ENCODE results near the gene MRPL32.

MRPL32 gene

DNA sequence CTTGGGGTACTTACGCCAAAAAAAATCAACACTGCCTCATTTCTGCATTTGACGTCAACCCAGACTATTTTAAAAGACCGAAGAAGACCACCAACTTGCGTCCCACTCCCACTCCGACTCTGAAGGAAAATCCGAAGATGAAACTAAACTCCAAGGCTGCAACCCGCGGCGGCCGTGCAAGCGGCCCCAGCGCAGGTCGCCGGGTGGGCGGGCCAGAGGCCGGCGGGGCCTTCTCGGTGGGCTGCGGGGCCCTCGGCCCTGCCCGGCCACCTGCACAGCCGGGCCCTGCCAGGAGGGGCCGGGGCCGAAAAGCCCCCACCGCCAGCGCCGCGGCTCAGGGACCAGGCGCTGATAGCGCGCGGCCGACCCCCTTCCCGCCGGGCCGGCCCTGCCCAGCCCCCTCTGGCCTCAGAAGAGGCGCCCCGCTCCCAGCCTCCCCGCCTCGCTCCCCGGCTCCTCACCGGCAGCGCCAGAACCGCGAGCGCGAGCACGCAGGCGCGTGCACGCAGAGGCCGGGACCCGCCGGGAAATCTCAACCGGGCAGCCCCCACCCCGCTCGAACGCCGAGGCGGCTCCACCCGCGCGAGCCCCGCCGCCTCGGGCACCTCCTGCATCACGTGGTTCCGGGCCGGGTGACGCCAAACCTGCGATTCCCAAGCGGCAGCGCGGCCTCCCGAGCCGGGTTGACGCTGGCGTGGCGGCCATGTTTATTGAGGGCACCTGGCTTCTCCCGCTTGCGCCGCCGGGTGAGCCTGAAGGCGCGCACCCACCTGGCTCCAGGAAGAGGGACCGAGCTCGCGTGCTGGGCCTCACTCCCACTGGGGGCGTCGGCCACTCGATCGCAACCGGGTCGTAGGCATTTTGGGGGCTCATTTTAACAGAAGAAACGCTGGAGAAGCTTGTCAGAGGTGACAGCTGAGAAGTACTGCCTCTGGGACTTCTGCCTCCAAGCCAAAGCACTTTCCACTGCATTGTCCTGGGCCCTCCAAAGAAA lies 20.4 kb upstream of the MRPL32 start, which contains the start of gene C7orf25:
Gene C7orf25, minus strand, starts transcription at position 617 of the 994 bp plus-strand sequence. CDS start 1,170 bp downstream, outside the sequence.
- TF ChIP-seq ZC3H10 (CRISPR knock-in tag; IDR thresholded peaks at IDR 0.05) (no peak), ZNF70 (CRISPR knock-in tag; IDR thresholded peaks at IDR 0.05) (no peak; the same call in 1 of the 2 replicates), ZFP30 (CRISPR knock-in tag; IDR thresholded peaks at IDR 0.05) (no peak), ZNF8 (CRISPR knock-in tag; IDR thresholded peaks at IDR 0.05) (no peak), SNAI2 (CRISPR knock-in tag; IDR thresholded peaks at IDR 0.05) (no peak), ESRRG (CRISPR knock-in tag; IDR thresholded peaks at IDR 0.05) (no peak), BACH2 (CRISPR knock-in tag; IDR thresholded peaks at IDR 0.05; ENCODE audit: borderline replicate concordance) (no peak), ARNTL (CRISPR knock-in tag; IDR thresholded peaks at IDR 0.05; ENCODE audit: borderline replicate concordance, low read depth) (no peak), ZNF565 (CRISPR knock-in tag; conservative IDR thresholded peaks at IDR 0.05; ENCODE audit: low read depth) (no peak), TOX (CRISPR knock-in tag; IDR thresholded peaks at IDR 0.05; ENCODE audit: borderline replicate concordance) (no peak), ZFP3 (CRISPR knock-in tag; IDR thresholded peaks at IDR 0.05) (peak; percentile 95), CSDC2 (CRISPR knock-in tag; IDR thresholded peaks at IDR 0.05) (no peak), OSR1 (CRISPR knock-in tag; IDR thresholded peaks at IDR 0.05) (no peak), ISL1 (CRISPR knock-in tag; IDR thresholded peaks at IDR 0.05) (no peak), GLIS3 (CRISPR knock-in tag; IDR thresholded peaks at IDR 0.05) (0 out of 2 replicates have a peak, but pooled peaks have one; percentile 12), TCF4 (CRISPR knock-in tag; IDR thresholded peaks at IDR 0.05; ENCODE audit: borderline replicate concordance) (no peak), PPARA (CRISPR knock-in tag; IDR thresholded peaks at IDR 0.05; ENCODE audit: borderline replicate concordance) (no peak), RARB (CRISPR knock-in tag; IDR thresholded peaks at IDR 0.05) (no peak)
- TF ChIP-seq, protein P1, sequence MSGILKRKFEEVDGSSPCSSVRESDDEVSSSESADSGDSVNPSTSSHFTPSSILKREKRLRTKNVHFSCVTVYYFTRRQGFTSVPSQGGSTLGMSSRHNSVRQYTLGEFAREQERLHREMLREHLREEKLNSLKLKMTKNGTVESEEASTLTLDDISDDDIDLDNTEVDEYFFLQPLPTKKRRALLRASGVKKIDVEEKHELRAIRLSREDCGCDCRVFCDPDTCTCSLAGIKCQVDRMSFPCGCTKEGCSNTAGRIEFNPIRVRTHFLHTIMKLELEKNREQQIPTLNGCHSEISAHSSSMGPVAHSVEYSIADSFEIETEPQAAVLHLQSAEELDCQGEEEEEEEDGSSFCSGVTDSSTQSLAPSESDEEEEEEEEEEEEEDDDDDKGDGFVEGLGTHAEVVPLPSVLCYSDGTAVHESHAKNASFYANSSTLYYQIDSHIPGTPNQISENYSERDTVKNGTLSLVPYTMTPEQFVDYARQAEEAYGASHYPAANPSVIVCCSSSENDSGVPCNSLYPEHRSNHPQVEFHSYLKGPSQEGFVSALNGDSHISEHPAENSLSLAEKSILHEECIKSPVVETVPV (CRISPR knock-in tag; IDR thresholded peaks at IDR 0.05) = no peak
- TF ChIP-seq, protein P2, sequence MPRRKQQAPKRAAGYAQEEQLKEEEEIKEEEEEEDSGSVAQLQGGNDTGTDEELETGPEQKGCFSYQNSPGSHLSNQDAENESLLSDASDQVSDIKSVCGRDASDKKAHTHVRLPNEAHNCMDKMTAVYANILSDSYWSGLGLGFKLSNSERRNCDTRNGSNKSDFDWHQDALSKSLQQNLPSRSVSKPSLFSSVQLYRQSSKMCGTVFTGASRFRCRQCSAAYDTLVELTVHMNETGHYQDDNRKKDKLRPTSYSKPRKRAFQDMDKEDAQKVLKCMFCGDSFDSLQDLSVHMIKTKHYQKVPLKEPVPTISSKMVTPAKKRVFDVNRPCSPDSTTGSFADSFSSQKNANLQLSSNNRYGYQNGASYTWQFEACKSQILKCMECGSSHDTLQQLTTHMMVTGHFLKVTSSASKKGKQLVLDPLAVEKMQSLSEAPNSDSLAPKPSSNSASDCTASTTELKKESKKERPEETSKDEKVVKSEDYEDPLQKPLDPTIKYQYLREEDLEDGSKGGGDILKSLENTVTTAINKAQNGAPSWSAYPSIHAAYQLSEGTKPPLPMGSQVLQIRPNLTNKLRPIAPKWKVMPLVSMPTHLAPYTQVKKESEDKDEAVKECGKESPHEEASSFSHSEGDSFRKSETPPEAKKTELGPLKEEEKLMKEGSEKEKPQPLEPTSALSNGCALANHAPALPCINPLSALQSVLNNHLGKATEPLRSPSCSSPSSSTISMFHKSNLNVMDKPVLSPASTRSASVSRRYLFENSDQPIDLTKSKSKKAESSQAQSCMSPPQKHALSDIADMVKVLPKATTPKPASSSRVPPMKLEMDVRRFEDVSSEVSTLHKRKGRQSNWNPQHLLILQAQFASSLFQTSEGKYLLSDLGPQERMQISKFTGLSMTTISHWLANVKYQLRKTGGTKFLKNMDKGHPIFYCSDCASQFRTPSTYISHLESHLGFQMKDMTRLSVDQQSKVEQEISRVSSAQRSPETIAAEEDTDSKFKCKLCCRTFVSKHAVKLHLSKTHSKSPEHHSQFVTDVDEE (CRISPR knock-in tag; IDR thresholded peaks at IDR 0.05) = peak; percentile 66; the same call in 1 of the 2 replicates
- TF ChIP-seq, protein P3, sequence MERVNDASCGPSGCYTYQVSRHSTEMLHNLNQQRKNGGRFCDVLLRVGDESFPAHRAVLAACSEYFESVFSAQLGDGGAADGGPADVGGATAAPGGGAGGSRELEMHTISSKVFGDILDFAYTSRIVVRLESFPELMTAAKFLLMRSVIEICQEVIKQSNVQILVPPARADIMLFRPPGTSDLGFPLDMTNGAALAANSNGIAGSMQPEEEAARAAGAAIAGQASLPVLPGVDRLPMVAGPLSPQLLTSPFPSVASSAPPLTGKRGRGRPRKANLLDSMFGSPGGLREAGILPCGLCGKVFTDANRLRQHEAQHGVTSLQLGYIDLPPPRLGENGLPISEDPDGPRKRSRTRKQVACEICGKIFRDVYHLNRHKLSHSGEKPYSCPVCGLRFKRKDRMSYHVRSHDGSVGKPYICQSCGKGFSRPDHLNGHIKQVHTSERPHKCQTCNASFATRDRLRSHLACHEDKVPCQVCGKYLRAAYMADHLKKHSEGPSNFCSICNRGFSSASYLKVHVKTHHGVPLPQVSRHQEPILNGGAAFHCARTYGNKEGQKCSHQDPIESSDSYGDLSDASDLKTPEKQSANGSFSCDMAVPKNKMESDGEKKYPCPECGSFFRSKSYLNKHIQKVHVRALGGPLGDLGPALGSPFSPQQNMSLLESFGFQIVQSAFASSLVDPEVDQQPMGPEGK (CRISPR knock-in tag; IDR thresholded peaks at IDR 0.05; ENCODE audit: borderline replicate concordance) = no peak; the same call in 1 of the 2 replicates
- TF ChIP-seq, protein P4, sequence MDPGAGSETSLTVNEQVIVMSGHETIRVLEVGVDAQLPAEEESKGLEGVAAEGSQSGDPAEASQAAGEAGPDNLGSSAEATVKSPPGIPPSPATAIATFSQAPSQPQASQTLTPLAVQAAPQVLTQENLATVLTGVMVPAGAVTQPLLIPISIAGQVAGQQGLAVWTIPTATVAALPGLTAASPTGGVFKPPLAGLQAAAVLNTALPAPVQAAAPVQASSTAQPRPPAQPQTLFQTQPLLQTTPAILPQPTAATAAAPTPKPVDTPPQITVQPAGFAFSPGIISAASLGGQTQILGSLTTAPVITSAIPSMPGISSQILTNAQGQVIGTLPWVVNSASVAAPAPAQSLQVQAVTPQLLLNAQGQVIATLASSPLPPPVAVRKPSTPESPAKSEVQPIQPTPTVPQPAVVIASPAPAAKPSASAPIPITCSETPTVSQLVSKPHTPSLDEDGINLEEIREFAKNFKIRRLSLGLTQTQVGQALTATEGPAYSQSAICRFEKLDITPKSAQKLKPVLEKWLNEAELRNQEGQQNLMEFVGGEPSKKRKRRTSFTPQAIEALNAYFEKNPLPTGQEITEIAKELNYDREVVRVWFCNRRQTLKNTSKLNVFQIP (CRISPR knock-in tag; IDR thresholded peaks at IDR 0.05; ENCODE audit: borderline replicate concordance, low read depth) = peak; percentile 43; the same call in 1 of the 2 replicates
- TF ChIP-seq, protein P5, sequence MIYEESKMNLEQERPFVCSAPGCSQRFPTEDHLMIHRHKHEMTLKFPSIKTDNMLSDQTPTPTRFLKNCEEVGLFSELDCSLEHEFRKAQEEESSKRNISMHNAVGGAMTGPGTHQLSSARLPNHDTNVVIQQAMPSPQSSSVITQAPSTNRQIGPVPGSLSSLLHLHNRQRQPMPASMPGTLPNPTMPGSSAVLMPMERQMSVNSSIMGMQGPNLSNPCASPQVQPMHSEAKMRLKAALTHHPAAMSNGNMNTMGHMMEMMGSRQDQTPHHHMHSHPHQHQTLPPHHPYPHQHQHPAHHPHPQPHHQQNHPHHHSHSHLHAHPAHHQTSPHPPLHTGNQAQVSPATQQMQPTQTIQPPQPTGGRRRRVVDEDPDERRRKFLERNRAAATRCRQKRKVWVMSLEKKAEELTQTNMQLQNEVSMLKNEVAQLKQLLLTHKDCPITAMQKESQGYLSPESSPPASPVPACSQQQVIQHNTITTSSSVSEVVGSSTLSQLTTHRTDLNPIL (CRISPR knock-in tag; IDR thresholded peaks at IDR 0.05; ENCODE audit: low read depth) = no peak

More for the DNA sequence above, 20.4 kb upstream of the MRPL32 start, which contains the start of gene C7orf25:
- ATAC-seq = peak; percentile 95
